ENCODE measurements around the gene PLCH1. TPM values are rescaled to one million over a fixed set of nuclear protein-coding genes. Genes with fewer than 3 reads are reported as not detected.
A peak's percentile ranks its signal among the peaks of the same experiment; 100 is the strongest.

PLCH1 gene
- total and polyA plus RNA-seq, 9 of the 15 experiments (the other 6 are each of a cell fraction or from before 2014, with no cell fraction given), result 0.17 to 0.62 (median 0.40) TPM

DNA sequence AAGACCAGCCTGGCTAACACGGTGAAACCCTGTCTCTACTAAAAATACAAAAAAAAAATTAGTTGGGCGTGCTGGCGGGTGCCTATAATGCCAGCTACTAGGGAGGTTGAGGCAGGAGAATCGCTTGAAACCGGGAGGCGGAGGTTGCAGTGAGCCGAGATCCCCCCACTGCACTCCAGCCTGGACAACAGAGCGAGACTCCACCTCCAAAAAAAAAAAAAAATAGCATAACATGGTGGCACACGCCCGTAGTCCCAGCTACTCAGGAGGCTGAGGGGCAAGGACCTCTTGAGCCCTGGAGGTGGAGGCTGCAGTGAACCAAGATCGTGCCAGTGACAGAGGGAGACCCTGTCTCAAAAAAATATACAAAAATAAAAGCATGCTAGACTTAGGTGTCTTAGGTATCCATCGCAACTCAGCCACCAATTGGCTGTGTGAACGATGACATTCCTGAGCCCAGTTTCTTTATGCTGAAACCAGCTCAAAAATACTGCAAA, 6.2 kb downstream of the PLCH1 start:
- H3K9me1 ChIP-seq (ENCODE audit: control insufficient read depth, insufficient read depth, low read length), result no peaks in the 10 kb centered on the region
- no peak for ATAC-seq
- no peak overlapping the region for H3K9ac ChIP-seq (ENCODE audit: insufficient read depth in 1 of 2, low read depth in 2 of 2, low read length in 2 of 2)
- H2AFZ ChIP-seq (ENCODE audit: low read depth, low read length), result peak overlapping the region; percentile 61; the same call in 1 of the 2 replicates
- no peaks in the 10 kb centered on the region for H3K9me3 ChIP-seq (replicated peaks; ENCODE audit: control insufficient read depth, insufficient read depth, low read depth, low read length)
- ChIA-PET POLR2A (interaction anchor here (0.7 kb wide), 1 partner anchor 172 kb away, joined by 3 read pairs; no protein-coding TSS in a partner anchor), CTCF (ENCODE audit: low intra/inter-chr PET ratio) (no interaction called here)
- in situ Hi-C loops (cut with MboI) (no loop called here), intact Hi-C loops (cut with micrococcal nuclease) (no loop called here)
- H3K4me1 ChIP-seq (replicated peaks in 1 of 2; ENCODE audit: control insufficient read depth in 2 of 2, insufficient read depth in 2 of 2, low read length in 2 of 2), result peaks cover 5 to 7% of the 10 kb centered on the region in 2 experiments; a peak in 2 of 5 replicates
- no peak overlapping the region for H3K4me3 ChIP-seq
- H3K27me3 ChIP-seq (ENCODE audit: control insufficient read depth in 2 of 2, insufficient read depth in 2 of 2, low read length in 2 of 2), result no peaks in the 10 kb centered on the region
- WGBS (ENCODE audit: insufficient coverage, low coverage, missing lambda C conversion rate), result 32% methylated on average over 10 of the region's 13 CpGs
- no peak overlapping the region for H3K4me2 ChIP-seq (ENCODE audit: insufficient read depth, low read length)
- no peaks in the 10 kb centered on the region for H4K20me1 ChIP-seq (replicated peaks; ENCODE audit: control insufficient read depth, insufficient read depth, low read length)
- no peaks in the 10 kb centered on the region for H3K79me2 ChIP-seq (ENCODE audit: control insufficient read depth, insufficient read depth, low read length)
- DNase-seq (ENCODE audit: extremely low read depth in 1 of 4, low spot score in 3 of 4), result no peak
- no TSS peak for BruUV-seq (replicated peaks)
- FAIRE-seq, result no peak
- no peak overlapping the region for H3K27ac ChIP-seq (ENCODE audit: extremely low read depth, low read depth, low read length)
- no peaks in the 10 kb centered on the region for H3K36me3 ChIP-seq (ENCODE audit: control insufficient read depth, insufficient read depth, low read length)
- TF ChIP-seq, protein P1, sequence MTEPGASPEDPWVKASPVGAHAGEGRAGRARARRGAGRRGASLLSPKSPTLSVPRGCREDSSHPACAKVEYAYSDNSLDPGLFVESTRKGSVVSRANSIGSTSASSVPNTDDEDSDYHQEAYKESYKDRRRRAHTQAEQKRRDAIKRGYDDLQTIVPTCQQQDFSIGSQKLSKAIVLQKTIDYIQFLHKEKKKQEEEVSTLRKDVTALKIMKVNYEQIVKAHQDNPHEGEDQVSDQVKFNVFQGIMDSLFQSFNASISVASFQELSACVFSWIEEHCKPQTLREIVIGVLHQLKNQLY (CRISPR knock-in tag; conservative IDR thresholded peaks at IDR 0.05), result no peak
- no peak for TF ChIP-seq ZNF133 (CRISPR knock-in tag; IDR thresholded peaks at IDR 0.05)
- TF ChIP-seq, protein P2, sequence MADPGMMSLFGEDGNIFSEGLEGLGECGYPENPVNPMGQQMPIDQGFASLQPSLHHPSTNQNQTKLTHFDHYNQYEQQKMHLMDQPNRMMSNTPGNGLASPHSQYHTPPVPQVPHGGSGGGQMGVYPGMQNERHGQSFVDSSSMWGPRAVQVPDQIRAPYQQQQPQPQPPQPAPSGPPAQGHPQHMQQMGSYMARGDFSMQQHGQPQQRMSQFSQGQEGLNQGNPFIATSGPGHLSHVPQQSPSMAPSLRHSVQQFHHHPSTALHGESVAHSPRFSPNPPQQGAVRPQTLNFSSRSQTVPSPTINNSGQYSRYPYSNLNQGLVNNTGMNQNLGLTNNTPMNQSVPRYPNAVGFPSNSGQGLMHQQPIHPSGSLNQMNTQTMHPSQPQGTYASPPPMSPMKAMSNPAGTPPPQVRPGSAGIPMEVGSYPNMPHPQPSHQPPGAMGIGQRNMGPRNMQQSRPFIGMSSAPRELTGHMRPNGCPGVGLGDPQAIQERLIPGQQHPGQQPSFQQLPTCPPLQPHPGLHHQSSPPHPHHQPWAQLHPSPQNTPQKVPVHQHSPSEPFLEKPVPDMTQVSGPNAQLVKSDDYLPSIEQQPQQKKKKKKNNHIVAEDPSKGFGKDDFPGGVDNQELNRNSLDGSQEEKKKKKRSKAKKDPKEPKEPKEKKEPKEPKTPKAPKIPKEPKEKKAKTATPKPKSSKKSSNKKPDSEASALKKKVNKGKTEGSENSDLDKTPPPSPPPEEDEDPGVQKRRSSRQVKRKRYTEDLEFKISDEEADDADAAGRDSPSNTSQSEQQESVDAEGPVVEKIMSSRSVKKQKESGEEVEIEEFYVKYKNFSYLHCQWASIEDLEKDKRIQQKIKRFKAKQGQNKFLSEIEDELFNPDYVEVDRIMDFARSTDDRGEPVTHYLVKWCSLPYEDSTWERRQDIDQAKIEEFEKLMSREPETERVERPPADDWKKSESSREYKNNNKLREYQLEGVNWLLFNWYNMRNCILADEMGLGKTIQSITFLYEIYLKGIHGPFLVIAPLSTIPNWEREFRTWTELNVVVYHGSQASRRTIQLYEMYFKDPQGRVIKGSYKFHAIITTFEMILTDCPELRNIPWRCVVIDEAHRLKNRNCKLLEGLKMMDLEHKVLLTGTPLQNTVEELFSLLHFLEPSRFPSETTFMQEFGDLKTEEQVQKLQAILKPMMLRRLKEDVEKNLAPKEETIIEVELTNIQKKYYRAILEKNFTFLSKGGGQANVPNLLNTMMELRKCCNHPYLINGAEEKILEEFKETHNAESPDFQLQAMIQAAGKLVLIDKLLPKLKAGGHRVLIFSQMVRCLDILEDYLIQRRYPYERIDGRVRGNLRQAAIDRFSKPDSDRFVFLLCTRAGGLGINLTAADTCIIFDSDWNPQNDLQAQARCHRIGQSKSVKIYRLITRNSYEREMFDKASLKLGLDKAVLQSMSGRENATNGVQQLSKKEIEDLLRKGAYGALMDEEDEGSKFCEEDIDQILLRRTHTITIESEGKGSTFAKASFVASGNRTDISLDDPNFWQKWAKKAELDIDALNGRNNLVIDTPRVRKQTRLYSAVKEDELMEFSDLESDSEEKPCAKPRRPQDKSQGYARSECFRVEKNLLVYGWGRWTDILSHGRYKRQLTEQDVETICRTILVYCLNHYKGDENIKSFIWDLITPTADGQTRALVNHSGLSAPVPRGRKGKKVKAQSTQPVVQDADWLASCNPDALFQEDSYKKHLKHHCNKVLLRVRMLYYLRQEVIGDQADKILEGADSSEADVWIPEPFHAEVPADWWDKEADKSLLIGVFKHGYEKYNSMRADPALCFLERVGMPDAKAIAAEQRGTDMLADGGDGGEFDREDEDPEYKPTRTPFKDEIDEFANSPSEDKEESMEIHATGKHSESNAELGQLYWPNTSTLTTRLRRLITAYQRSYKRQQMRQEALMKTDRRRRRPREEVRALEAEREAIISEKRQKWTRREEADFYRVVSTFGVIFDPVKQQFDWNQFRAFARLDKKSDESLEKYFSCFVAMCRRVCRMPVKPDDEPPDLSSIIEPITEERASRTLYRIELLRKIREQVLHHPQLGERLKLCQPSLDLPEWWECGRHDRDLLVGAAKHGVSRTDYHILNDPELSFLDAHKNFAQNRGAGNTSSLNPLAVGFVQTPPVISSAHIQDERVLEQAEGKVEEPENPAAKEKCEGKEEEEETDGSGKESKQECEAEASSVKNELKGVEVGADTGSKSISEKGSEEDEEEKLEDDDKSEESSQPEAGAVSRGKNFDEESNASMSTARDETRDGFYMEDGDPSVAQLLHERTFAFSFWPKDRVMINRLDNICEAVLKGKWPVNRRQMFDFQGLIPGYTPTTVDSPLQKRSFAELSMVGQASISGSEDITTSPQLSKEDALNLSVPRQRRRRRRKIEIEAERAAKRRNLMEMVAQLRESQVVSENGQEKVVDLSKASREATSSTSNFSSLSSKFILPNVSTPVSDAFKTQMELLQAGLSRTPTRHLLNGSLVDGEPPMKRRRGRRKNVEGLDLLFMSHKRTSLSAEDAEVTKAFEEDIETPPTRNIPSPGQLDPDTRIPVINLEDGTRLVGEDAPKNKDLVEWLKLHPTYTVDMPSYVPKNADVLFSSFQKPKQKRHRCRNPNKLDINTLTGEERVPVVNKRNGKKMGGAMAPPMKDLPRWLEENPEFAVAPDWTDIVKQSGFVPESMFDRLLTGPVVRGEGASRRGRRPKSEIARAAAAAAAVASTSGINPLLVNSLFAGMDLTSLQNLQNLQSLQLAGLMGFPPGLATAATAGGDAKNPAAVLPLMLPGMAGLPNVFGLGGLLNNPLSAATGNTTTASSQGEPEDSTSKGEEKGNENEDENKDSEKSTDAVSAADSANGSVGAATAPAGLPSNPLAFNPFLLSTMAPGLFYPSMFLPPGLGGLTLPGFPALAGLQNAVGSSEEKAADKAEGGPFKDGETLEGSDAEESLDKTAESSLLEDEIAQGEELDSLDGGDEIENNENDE (IDR thresholded peaks at IDR 0.05; ENCODE audit: low read depth, low read length), result no peak
- TF ChIP-seq PURB (CRISPR knock-in tag; IDR thresholded peaks at IDR 0.05; ENCODE audit: low read depth), result no peak
- no peak for TF ChIP-seq CXXC5 (CRISPR knock-in tag; IDR thresholded peaks at IDR 0.05)
- no peak for TF ChIP-seq LCOR (CRISPR knock-in tag; IDR thresholded peaks at IDR 0.05)
- no peak for TF ChIP-seq RBM17 (IDR thresholded peaks at IDR 0.05; ENCODE audit: borderline replicate concordance, low read depth, low read length)
- no peak for TF ChIP-seq KLF1 (tag; IDR thresholded peaks at IDR 0.05)
- TF ChIP-seq ZNF316 (IDR thresholded peaks at IDR 0.05), result no peak
- no peak for TF ChIP-seq HNRNPLL (IDR thresholded peaks at IDR 0.05; ENCODE audit: low read depth, low read length, poor library complexity, severe bottlenecking)
- TF ChIP-seq BHLHE40 (IDR thresholded peaks at IDR 0.05; ENCODE audit: low read length), result no peak
- TF ChIP-seq ZNF23 (CRISPR knock-in tag; IDR thresholded peaks at IDR 0.05), result no peak

Data from K562 (cell line).